Measurements from ENCODE around the gene TNFSF13.

TNFSF13 gene, protein sequence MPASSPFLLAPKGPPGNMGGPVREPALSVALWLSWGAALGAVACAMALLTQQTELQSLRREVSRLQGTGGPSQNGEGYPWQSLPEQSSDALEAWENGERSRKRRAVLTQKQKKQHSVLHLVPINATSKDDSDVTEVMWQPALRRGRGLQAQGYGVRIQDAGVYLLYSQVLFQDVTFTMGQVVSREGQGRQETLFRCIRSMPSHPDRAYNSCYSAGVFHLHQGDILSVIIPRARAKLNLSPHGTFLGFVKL

DNA sequence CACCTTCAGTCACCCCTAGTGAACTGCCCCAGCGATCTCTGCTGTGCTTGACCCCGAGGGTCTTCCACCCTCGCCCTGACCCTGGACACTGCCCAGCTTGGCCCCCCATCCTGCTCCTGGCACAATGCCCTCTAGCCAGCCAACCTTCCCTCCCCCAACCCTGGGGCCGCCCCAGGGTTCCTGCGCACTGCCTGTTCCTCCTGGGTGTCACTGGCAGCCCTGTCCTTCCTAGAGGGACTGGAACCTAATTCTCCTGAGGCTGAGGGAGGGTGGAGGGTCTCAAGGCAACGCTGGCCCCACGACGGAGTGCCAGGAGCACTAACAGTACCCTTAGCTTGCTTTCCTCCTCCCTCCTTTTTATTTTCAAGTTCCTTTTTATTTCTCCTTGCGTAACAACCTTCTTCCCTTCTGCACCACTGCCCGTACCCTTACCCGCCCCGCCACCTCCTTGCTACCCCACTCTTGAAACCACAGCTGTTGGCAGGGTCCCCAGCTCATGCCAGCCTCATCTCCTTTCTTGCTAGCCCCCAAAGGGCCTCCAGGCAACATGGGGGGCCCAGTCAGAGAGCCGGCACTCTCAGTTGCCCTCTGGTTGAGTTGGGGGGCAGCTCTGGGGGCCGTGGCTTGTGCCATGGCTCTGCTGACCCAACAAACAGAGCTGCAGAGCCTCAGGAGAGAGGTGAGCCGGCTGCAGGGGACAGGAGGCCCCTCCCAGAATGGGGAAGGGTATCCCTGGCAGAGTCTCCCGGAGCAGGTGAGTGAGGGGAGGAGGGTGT, at the start of gene TNFSF13:
Gene TNFSF13, plus strand, starts transcription at position 207 of the 776 bp plus-strand sequence. Its CDS starts 290 bp downstream, at position 497.
- DNase-seq, result peak; percentile 46

DNA sequence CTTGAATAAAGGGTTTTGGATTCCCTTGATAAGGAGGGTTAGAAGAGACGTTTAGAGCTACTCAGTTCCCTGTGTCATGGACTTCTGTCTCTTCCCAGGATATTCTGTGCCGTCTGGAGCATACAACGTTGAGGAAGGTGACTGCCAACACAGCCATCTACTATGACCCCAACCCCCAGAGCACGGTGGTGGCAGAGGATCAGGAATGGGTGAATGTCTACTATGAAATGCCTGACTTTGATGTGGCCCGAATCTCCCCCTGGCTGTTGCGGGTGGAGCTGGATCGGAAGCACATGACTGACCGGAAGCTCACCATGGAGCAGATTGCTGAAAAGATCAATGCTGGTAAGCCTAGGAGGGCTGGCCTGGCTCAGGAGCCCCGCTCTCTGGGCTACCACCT, 49.7 kb upstream of the TNFSF13 start:
- DNase-seq, result no peak

DNA sequence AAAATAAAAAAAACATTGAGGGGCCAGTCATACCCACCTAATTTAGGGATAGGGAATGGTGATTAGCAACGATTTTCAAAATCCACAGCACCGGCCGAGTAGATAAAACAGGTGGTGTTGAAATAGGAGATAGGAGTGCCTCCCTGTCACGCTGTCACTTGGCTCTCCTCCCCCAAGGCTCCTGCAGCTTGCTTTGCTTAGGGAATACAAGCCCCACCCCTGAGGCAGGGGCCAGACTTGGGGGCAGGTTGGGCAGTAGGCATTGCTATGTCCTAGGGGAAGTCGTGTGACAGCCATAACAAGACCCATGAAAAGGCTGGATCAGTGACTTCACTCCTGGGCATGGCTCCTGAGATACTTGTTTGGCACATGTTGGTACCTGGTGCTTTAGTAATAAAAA, 48.6 kb upstream of the TNFSF13 start:
- no peak for DNase-seq

DNA sequence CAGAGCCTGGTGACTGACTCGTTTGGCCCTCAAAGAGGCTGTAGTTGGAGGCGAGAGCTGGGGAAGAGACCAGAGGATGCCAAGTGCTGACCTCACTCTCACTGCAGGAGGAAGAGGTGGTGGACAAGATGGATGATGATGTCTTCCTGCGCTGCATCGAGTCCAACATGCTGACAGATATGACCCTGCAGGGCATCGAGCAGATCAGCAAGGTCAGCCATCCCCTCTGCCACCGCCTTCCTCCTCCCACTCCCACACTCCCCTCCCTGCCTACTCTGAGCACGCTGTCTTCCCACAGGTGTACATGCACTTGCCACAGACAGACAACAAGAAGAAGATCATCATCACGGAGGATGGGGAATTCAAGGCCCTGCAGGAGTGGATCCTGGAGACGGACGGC, 47.4 kb upstream of the TNFSF13 start:
- DNase-seq, result no peak

DNA sequence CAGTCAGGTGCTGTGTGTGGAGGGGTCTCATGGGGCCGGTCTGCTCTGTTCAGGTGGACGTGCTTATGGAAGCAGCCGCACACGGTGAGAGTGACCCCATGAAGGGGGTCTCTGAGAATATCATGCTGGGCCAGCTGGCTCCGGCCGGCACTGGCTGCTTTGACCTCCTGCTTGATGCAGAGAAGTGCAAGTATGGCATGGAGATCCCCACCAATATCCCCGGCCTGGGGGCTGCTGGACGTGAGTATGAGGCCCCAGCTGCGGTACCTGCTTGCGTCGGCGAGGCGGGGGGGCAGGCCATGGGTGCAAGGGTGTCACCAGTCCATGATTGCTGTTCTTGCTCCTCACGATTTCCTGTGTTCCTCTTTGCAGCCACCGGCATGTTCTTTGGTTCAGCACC, 46.4 kb upstream of the TNFSF13 start:
- no peak for DNase-seq

DNA sequence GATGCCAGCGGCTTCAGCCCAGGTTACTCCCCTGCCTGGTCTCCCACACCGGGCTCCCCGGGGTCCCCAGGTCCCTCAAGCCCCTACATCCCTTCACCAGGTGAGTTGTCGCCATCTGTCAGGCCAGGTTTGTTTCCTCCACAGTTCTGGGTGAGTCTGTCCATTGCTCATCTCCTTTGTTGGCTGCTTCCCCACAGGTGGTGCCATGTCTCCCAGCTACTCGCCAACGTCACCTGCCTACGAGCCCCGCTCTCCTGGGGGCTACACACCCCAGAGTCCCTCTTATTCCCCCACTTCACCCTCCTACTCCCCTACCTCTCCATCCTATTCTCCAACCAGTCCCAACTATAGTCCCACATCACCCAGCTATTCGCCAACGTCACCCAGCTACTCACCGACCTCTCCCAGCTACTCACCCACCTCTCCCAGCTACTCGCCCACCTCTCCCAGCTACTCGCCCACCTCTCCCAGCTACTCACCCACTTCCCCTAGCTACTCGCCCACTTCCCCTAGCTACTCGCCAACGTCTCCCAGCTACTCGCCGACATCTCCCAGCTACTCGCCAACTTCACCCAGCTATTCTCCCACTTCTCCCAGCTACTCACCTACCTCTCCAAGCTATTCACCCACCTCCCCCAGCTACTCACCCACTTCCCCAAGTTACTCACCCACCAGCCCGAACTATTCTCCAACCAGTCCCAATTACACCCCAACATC, 45.6 kb upstream of the TNFSF13 start:
- no peak for DNase-seq

DNA sequence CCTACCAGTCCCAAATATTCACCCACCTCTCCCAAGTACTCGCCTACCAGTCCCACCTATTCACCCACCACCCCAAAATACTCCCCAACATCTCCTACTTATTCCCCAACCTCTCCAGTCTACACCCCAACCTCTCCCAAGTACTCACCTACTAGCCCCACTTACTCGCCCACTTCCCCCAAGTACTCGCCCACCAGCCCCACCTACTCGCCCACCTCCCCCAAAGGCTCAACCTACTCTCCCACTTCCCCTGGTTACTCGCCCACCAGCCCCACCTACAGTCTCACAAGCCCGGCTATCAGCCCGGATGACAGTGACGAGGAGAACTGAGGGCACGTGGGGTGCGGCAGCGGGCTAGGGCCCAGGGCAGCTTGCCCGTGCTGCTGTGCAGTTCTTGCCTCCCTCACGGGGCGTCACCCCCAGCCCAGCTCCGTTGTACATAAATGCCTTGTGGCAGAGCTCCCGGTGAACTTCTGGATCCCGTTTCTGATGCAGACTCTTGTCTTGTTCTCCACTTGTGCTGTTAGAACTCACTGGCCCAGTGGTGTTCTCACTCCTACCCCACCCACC, 44.6 kb upstream of the TNFSF13 start:
- no peak for DNase-seq

DNA sequence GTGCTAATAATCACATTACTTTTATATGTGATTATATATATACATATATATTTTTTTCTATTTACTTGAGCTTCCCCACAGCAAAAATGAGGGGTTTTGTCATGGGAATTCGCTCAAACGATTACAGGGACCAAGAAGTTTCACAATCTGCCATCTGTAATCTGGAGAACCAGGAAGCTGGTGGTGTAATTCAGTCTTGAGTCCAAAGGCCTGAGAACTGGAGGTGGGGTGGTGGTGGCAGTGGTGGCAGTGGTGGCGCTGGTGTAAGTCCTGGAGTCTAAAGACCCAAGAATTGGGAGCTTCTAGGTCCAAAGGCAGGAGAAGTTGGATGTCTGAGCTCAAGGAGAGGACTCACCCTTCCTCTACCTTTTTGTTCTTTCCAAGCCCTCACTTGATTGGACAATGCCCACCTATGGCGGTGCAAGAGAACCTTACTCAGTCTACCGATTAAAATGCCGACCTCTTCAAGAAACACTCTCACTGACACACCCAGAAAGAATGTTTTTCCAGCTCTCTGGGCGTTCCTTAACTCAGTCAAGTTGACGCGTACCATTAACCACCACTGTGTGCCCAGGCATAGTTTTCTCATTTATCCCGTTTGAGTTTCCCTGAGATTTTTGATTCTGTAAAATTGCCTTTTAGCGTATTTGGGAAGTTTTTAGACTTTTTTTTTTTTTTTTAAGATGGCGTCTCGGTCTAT, 42.5 kb upstream of the TNFSF13 start:
- DNase-seq, result peak; percentile 73

DNA sequence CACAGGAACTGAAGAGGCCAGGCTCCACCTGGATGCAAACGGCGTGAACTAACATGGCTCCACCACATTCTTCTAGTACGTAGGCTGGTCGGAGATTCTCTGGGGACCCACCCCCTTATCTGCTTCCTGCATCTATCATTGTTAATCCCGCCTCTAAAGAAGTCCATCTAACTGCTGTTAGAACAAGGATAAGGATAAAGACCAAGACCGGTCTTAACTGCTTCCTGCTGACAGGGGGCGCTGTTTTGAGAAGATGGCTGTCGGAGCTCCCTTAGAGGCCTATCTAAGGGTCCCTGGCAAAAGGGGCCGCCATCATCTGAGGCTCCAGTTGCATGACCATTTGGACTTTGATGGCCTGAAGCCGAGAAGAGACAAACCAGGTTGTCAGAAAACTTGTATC, 35.5 kb upstream of the TNFSF13 start:
- DNase-seq, result peak; percentile 57

DNA sequence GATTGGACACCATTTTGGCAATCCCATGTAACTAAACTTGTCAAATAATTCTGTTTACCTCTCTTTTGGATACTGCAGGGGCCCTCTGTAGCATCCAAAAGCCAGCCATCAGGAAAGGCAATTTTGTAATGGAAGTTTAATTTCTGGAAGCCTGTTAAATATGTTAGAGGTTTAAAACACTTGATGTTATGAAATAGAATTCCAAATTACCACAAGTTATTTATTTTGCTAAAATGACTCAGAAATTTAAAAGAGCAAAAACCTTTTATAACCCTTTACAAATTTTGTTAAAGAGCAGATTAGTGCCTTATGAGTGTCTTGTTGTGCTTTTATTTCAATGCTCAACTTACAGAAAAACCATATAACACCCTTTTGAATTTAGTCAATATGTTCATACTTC, 29.7 kb upstream of the TNFSF13 start:
- DNase-seq, result no peak

DNA sequence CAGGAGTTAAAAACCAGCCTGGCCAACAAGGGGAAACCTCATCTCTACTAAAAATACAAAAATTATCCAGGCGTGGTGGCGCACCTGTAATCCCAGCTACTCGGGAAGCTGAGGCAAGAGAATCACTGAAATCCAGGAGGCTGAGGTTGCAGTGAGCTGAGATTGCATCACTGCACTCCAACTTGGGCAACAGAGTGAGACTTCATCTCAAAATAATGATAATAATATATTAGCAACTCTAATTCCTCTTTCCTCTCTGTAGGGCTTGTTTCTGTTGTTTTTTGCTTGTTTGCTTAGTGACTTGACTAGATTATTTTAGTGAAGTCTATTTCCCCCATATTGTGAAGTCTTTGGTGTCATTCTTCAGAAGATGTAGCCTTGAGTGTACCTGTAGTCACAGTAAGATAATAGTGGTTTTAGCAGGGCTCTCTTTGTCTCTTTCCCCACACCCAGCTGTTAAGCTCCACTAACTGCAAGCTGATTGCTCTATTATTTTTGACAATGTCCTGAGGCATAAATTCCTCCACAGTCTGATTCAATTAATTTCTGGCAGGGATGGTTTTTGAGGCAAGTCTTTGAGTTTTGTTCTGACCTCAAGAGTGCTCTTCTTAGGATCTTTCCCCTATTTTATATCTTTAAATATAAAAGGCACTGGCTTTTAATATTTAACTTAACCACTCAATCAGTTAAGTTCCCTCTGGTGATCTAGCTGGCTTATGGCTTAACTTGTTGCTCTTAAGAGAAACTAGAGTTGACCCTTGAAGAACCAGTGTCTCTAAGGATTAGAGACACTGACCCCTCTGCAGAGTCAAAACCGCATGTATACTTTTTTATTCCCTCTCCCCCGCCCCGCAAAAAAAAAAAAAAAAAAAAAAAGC, 28.3 kb upstream of the TNFSF13 start:
- DNase-seq, result no peak

DNA sequence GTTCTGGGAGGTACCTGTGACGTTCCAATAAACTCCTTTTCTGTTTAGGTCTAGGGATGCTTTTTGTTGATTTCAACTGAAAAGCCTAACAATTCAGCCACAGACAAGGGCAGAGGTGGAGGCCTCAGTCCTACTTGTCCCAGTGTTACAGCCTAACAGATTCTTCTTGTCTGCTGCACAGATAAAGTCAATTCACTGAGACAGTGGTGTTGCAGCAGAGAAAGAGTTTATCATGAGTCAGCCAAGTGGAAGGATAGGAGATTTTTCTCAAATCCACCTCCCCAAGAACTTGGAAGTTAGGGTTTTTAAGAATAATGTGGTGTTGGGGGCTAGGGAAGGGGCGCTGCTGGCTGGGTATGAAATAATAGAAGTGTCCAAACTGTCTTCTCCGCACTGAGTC, 20.5 kb upstream of the TNFSF13 start:
- DNase-seq, result no peak

DNA sequence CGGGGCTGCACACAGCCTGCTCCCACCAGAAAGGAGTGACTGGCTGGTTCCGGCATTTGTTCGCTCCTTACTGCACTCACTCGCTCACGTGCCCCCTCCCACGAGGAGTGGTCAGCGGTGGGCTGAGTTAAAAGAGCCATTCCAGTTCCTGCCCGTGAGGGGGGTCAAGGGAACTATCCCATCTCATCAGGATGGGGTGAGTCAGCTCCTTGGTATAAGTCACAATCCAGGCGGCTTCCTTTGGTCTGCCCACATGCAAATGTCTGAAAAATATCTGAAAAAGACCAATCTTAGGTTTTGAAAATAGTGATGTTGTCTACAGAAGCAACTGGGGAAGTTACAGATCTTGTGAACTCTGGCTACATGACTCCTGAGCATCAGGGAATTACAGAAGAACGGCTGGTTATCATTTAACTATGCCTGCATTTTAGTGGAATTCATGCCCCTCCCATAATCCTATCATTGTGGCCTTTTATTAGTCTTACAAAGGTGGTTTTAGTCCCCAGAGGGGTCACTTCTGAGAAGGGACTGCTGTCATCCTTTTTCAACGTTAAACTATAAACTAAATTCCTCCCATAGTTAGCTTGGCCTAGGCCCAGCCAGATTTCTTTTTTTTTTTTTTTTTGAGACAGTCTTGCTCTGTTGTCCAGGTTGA, 19.5 kb upstream of the TNFSF13 start:
- no peak for DNase-seq

DNA sequence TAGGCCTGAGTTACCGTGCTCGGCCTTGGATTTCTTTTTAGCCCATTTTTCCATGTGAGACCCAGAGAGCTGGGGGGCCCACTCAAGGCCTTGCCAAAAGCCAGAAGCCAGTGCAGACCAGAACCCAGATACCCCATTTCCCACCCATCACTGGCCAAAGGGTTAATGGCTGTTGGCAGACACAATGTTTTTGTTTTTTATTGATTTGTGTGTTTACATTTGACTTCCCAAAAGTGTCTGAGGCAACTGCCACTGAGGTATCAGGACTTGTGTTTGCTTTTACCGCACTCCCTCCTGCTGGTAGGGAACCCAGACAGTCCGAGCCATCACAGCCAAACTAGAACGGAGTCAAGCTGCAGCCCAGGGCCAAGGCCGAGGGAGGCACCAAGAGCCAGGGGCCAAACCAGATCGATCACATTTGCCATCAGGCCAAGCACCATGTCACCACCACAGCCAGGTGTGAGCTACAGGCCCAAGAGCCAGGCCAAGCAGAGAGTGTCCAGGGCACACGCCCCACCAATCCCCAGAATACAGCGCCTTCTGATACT, 17.4 kb upstream of the TNFSF13 start:
- DNase-seq, result no peak

DNA sequence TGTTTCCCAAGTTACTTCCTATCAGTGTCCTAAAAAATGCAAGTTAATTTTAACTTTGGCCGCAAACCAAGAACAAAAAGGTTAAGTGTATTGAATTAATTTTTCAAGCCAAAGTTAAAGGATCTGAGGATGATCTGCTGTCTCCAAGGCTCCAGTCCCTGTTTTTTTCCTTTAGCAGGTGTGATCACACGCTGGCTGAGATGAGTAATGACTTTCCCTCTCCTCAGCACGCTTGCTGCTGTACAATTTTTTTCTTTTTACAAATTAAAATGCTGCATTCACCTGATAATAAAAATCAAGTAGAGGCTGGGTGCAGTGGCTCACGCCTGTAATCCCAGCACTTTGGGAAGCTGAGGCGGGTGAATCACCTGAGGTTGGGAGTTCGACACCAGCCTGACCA, 13.6 kb upstream of the TNFSF13 start:
- no peak for DNase-seq

DNA sequence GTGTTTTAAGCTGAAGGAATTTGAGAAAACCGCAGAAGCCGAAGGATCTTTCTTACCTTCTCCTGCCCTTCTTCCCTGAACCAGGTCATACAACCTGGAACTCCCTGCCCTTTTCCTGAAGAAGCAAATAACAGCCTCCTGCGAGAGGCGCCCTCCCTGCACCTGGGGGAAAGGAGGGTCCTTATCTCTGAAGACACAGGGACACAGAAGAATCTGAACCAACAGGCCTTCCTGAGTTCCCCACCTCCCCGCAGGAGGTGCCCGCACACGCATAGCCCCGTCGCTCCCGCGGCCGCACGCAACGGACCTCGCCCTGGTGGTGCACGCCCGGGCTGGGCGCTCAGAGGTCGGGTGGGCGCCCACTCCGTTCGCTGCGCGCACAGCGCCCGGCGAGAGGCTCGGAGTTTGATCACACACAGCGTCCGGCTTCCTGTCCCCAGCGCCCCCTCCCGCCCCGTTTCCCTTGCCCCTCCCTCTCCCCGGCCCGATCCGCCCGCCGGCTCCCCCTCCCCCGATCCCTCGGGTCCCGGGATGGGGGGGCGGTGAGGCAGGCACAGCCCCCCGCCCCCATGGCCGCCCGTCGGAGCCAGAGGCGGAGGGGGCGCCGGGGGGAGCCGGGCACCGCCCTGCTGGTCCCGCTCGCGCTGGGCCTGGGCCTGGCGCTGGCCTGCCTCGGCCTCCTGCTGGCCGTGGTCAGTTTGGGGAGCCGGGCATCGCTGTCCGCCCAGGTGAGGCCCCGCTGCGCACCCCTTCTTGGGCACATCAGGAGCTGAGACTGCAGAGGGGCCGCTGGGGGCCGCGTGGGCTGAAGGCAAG, 9.8 kb upstream of the TNFSF13 start, which contains the start of gene TNFSF12:
Gene TNFSF12, plus strand, starts transcription at position 474 of the 816 bp plus-strand sequence. Its CDS starts 96 bp downstream, at position 570.
- peak; percentile 62 for DNase-seq

DNA sequence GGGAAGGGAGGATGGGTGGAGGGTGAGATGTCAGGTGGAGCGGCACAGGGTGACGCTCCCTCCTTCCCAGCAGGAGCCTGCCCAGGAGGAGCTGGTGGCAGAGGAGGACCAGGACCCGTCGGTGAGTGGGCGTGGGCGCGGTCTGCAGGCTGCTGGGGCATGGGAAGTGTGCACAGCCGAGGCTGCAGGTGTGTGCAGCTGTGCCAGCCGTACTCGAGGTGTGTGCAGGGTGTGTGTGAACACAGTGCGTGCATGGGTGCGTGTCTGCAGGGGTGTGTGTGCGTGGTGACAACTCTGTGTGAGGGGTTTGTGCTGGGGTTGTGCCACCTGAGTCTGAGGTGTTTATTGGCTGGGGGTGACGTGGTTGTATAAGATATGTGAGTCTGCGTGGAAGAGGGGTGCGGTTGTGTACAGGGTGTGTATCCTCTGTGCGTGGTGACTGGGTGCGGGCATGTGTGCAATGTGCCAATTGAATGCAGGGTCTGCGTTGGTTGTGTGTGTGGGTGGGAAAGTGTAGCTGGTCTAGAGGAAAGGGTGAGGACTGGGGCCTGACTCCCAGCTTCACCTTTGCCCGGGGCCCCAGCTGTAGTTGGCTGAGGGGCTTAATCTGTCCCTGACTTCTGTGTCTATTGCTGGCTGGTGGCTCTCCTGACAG, 9.0 kb upstream of the TNFSF13 start:
- no peak for DNase-seq

DNA sequence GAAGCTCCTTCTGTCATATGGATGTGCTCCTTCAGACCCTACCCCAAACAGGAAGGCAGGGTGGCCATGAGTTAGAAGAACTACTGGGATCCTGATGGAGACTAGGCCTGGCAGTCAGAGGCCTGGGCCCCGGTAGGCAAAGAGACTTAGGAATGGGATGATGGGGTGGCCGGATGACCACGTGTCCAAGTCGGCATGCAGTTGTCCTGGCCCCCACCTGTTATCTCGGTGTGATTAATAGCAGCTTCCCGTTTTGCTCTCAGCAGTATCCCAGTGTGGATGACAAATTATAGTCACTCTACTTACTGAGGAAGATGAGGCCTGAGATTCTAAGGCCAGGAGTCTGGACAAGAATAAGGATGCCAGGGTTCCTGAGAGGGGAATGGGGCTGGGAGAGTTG, 8.2 kb upstream of the TNFSF13 start:
- DNase-seq, result no peak

DNA sequence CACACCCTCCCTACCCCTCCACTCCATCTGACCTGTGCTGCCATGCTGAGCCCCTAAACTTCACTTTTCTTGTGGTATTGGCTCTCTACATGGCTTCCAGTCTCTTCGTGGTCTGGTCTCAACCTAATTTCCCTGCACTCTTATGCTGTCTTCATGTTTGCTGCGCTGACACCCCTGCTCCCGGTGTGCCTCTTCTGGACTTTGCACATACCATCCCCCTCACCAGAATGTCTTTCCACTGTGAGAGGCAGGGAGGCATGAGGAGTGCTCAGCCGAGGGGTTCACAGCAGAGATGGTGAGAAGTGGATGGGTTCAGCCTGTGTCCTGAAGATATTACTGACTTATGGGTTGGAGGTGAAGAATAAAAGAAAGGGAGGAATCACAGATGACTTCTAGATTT, 7.2 kb upstream of the TNFSF13 start:
- DNase-seq, result no peak

Data from suppressor macrophage treated with lipopolysaccharide for 4 hours (primary cell).